Peyer's patch (tissue), 4 donors: ENCODE results near the gene NKIRAS1.

Experiments
- CTCF ChIP-seq, 6 experiments: fragments of 450-650 bp in 4 of 6; fragments of 200-600 bp in 2 of 6; sonication (generic) in 1 of 6; IDR thresholded peaks; one replicate each; pipeline ENCODE4 v1.5.1; 2017 to 2019; ENCODE audit warnings: antibody characterized with exemption in 6 of 6, mild to moderate bottlenecking in 3 of 6, moderate library complexity in 1 of 6
- POLR2A ChIP-seq, 2 donors: fragments of 450-650 bp; IDR thresholded peaks; one replicate each; pipeline ENCODE4 v1.5.1; 2017; ENCODE audit warnings: antibody characterized with exemption in 2 of 2, mild to moderate bottlenecking in 2 of 2, moderate library complexity in 2 of 2

DNA sequence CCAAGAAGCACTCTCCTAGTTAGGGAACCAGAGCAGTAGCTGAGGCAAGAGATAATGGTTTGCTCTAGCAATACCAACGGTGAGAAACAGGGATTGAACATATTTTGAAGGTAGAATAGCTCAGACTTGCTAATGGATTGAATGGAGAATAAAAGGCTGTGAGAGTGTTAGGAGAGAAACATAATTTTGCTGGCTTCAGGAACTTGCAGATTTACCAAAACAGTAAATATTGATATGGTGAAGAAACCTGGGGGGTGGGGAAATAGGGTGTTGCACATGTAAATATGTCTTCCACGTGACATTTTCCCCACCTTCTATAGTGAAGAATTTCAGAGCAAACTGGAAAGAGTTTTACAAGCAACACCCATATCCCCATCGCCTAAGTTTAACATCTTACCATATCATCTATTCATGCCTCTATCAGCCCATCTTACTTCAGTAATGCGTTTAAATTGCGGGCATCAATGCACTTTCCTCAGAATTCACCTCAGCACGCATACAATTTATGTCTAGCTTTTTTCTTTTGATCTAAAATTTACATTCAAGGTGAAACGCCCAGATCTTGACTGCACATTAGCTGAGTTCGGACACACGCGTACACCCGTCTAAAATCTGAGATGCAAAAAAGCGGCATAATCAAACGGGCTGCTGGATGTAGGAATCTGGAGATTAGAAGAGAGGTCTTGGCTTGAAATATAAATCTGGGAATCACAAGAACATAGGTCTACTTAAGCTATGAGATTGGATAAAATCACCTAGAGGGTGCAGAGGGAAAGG lies 27.4 kb upstream of the NKIRAS1 start:
- TF ChIP-seq CTCF (IDR thresholded peaks at IDR 0.05) (no peak), POLR2A (IDR thresholded peaks at IDR 0.05) (no peak)
